B cell (primary cell): ENCODE measurements around the gene MRPL41. TPM values are rescaled to one million over a fixed set of nuclear protein-coding genes. Genes with fewer than 3 reads are reported as not detected.

Experiments used
- ATAC-seq: fragments of 200-7000 bp; cut with Tn5 transposase; one replicate; pipeline ENCODE4 v1.10.0; 2021; ENCODE audit warnings: low read depth, mild to moderate bottlenecking, moderate number of reproducible peaks, moderate library complexity
- CTCF ChIA-PET: fragments of 350-600 bp; sonication (Branson Sonifier 250); formaldehyde crosslinking; loops from one replicate; lab custom pipeline; 2021; ENCODE audit warnings: antibody characterized with exemption, inconsistent platforms; lab: Charles Lee
- POLR2A ChIA-PET: fragments of 350-600 bp; sonication (Branson Sonifier 250); formaldehyde crosslinking; loops from one replicate; lab custom pipeline; 2021; ENCODE audit warnings: antibody characterized with exemption; lab: Charles Lee
- DNase-seq: peaks from one replicate; pipeline ENCODE4 v3.0.0; 2013
- H2AFZ ChIP-seq: 2 replicates; pipeline ENCODE4 v1.6.1; 2012; ENCODE audit warnings: mild to moderate bottlenecking, low read depth, low read length; ENCODE audit not compliant: insufficient read depth, poor library complexity, severe bottlenecking
- H3K27ac ChIP-seq, 2 donors: 1 replicate in 1 of 2; 2 replicates in 1 of 2; pipeline ENCODE4 v1.5.1; 2012 to 2013; ENCODE audit warnings: low read length in 2 of 2, mild to moderate bottlenecking in 2 of 2, moderate library complexity in 1 of 2
- H3K27me3 ChIP-seq, 4 experiments: fragments of 200-600 bp in 1 of 4; sonication (generic) in 1 of 4; replicated peaks in 1 of 4; 1 replicate in 2 of 4; 2 replicates in 2 of 4; pipeline versions ENCODE4 v1.6.1 to v1.7.0; 2013 to 2016; ENCODE audit warnings: low read length in 3 of 4, mild to moderate bottlenecking in 2 of 4, mixed read lengths in 1 of 4, moderate library complexity in 1 of 4; ENCODE audit not compliant: insufficient read depth in 4 of 4, control insufficient read depth in 3 of 4; ENCODE audit errors: control extremely low read depth in 1 of 4
- H3K36me3 ChIP-seq, 2 experiments: replicated peaks in 1 of 2; 1 replicate in 1 of 2; 2 replicates in 1 of 2; pipeline versions ENCODE4 v1.6.1 to v1.7.1; 2013; ENCODE audit warnings: low read length in 1 of 2; ENCODE audit not compliant: insufficient read depth in 2 of 2, control insufficient read depth in 1 of 2; ENCODE audit errors: control extremely low read depth in 1 of 2, extremely low read depth in 1 of 2
- H3K4me1 ChIP-seq, 2 donors: fragments of 200-600 bp in 1 of 2; sonication (generic) in 1 of 2; 1 replicate in 1 of 2; 2 replicates in 1 of 2; pipeline versions ENCODE4 v1.5.1 to v1.6.1; 2013 to 2017; ENCODE audit warnings: low read length in 2 of 2; ENCODE audit not compliant: control insufficient read depth in 2 of 2, insufficient read depth in 2 of 2
- H3K4me2 ChIP-seq: replicated peaks from 2 replicates; pipeline ENCODE3; 2012; ENCODE audit warnings: mild to moderate bottlenecking, low read depth, low read length; ENCODE audit not compliant: poor library complexity, severe bottlenecking
- H3K4me3 ChIP-seq, 5 experiments: fragments of 200-600 bp in 1 of 5; sonication (generic) in 1 of 5; 1 replicate in 3 of 5; 2 replicates in 2 of 5; pipeline versions ENCODE4 v1.5.1 to v1.7.0; 2011 to 2016; ENCODE audit warnings: low read length in 4 of 5, mild to moderate bottlenecking in 4 of 5, low read depth in 2 of 5, control low read depth in 1 of 5, moderate library complexity in 1 of 5; ENCODE audit not compliant: insufficient read depth in 1 of 5; ENCODE audit errors: control extremely low read depth in 1 of 5, extremely low read depth in 1 of 5
- H3K79me2 ChIP-seq: fragments of 200-600 bp; sonication (generic); one replicate; pipeline ENCODE4 v1.6.0; 2016; ENCODE audit warnings: low read length; ENCODE audit not compliant: control insufficient read depth, insufficient read depth
- H3K9ac ChIP-seq: fragments of 200-600 bp; sonication (generic); 2 replicates; pipeline ENCODE4 v1.6.1; 2017; ENCODE audit warnings: mild to moderate bottlenecking, low read length, moderate library complexity
- H3K9me3 ChIP-seq, 3 donors: one replicate each; pipeline versions ENCODE4 v1.6.1 to v1.7.1; 2013; ENCODE audit warnings: low read length in 2 of 3; ENCODE audit not compliant: control insufficient read depth in 2 of 3, insufficient read depth in 1 of 3; ENCODE audit errors: control extremely low read depth in 1 of 3
- H4K20me1 ChIP-seq: 2 replicates; pipeline ENCODE4 v1.6.0; 2012; ENCODE audit warnings: mild to moderate bottlenecking, low read length; ENCODE audit not compliant: insufficient read depth, control insufficient read depth, poor library complexity, severe bottlenecking
- H3K27ac Mint-ChIP-seq: one replicate; pipeline ENCODE4 v1.8.0; 2021; ENCODE audit warnings: mixed read lengths
- H3K27me3 Mint-ChIP-seq: one replicate; pipeline ENCODE4 v1.8.0; 2021; ENCODE audit warnings: mixed read lengths
- H3K4me1 Mint-ChIP-seq: one replicate; pipeline ENCODE4 v1.8.0; 2021; ENCODE audit warnings: mixed read lengths
- H3K4me3 Mint-ChIP-seq: one replicate; pipeline ENCODE4 v1.8.0; 2021; ENCODE audit warnings: mixed read lengths
- H3K9me3 Mint-ChIP-seq: one replicate; pipeline ENCODE4 v1.8.0; 2022; ENCODE audit warnings: mixed read lengths; ENCODE audit not compliant: insufficient read depth
- CTCF ChIP-seq: fragments of 200-600 bp; IDR thresholded peaks from one replicate; pipeline ENCODE4 v1.8.0; 2022; ENCODE audit warnings: antibody characterized with exemption, mild to moderate bottlenecking
- EZH2 ChIP-seq: IDR thresholded peaks from 2 replicates; pipeline ENCODE4 v1.6.1; 2012; ENCODE audit warnings: borderline replicate concordance, low read depth, mild to moderate bottlenecking, moderate library complexity, low read length; ENCODE audit not compliant: insufficient read depth, poor library complexity, severe bottlenecking
- WGBS: methylation state at CpG from one replicate; pipeline ENCODE4 v1.1.5; 2013; ENCODE audit warnings: missing lambda C conversion rate; ENCODE audit not compliant: insufficient coverage; 5-methylcytosine and 5-hydroxymethylcytosine counted together
- intact Hi-C: fragments of 100-400 bp; cut with micrococcal nuclease; formaldehyde crosslinking; loops from one replicate; pipeline ENCODE4 v1.10.0; 2022
- polyA minus RNA-seq: library from RNA; depleted of rRNA, polyadenylated mRNA; stranded (reverse); fragments of >200 nt; gene quantifications from 2 replicates; pipeline ENCODE4 v1.2.3, GENCODE V29; 2012
- polyA plus RNA-seq: library from polyadenylated mRNA; depleted of rRNA; stranded (reverse); fragments of >200 nt; gene quantifications from 2 replicates; pipeline ENCODE4 v1.2.3, GENCODE V29; 2012
- total RNA-seq, 2 donors: library from RNA; stranded (reverse); fragments of 120-200 nt in 1 of 2; gene quantifications; 1 replicate in 1 of 2; 2 replicates in 1 of 2; pipeline versions ENCODE4 v1.2.3 to v1.2.4, GENCODE V29; 2013 to 2022

Gene MRPL41
- total RNA-seq (70.9 and 74.9 TPM in 2 replicates), polyA plus RNA-seq (54.6 and 59.2 TPM in 2 replicates), polyA minus RNA-seq (20.6 and 21.6 TPM in 2 replicates)
- total RNA-seq (2013): 20.0 TPM

- ChIA-PET CTCF (interaction anchor here (1.1 to 1.2 kb wide), 2 partner anchors 17 to 67 kb away, joined by 3 to 7 read pairs; partner anchors contain the start of gene EHMT1), POLR2A (interaction anchor here (0.6 to 1.1 kb wide), 4 partner anchors 10 to 128 kb away, joined by 3 to 9 read pairs (median 6); partner anchors contain the start of genes EXD3 and NOXA1)
- ATAC-seq (peak; percentile 81), DNase-seq (peak; percentile 92)
- H3K27ac Mint-ChIP-seq: peak within 1 kb of the TSS; percentile 83
- intact Hi-C loops: loop anchor here (1.0 to 2.0 kb wide), 4 partner anchors 28 to 97 kb away; partner anchors contain the start of genes ARRDC1 and ZMYND19
- Histone ChIP-seq H3K4me2 (peak within 1 kb of the TSS; percentile 97), H3K9me3 (peaks cover 0 to 8% (median 0%) of the 10 kb centered on the region in 3 donors), H3K36me3 (peaks cover 0 to 9% of the 10 kb centered on the region in 2 experiments), H3K9ac (peak within 1 kb of the TSS; percentile 74), H3K27ac (peak within 1 kb of the TSS; percentile 55 to 73), H2AFZ (peak within 1 kb of the TSS; percentile 79), H4K20me1 (peaks cover 22% of the 10 kb centered on the region), H3K79me2 (peaks cover 14% of the 10 kb centered on the region), H3K27me3 (no peaks in the 10 kb centered on the region), H3K4me1 (peaks cover 25 to 41% of the 10 kb centered on the region in 2 donors), H3K4me3 (peak within 1 kb of the TSS; percentile 4 to 81 (median 65))
- under 1% methylated on average over 87 of the region's 106 CpGs for WGBS
- H3K4me3 Mint-ChIP-seq: peak within 1 kb of the TSS; percentile 77
- H3K27me3 Mint-ChIP-seq: no peaks in the 10 kb centered on the region
- peaks cover 26% of the 10 kb centered on the region for H3K4me1 Mint-ChIP-seq
- H3K9me3 Mint-ChIP-seq: no peaks in the 10 kb centered on the region
- TF ChIP-seq CTCF (peak; percentile 45), EZH2 (no peak)
These were observed at the start of gene MRPL41 for GRCh38 chr9:137551264-137552021. TSS of gene MRPL41 (plus strand) at chr9:137551879. CDS start at chr9:137552082, 203 bp downstream.
